AG08395 (cell line): ENCODE results near the gene MEGF8.

Experiments used
- DNase-seq: peaks from one replicate; pipeline ENCODE4 v3.0.0; 2012; ENCODE audit warnings: mixed read lengths, low spot score

Gene MEGF8

GRCh38 chr19:42287017-42287826 lies 38.2 kb upstream of the MEGF8 start:
- no peak for DNase-seq

GRCh38 chr19:42287827-42288107 lies 37.7 kb upstream of the MEGF8 start:
- no peak for DNase-seq

DNA sequence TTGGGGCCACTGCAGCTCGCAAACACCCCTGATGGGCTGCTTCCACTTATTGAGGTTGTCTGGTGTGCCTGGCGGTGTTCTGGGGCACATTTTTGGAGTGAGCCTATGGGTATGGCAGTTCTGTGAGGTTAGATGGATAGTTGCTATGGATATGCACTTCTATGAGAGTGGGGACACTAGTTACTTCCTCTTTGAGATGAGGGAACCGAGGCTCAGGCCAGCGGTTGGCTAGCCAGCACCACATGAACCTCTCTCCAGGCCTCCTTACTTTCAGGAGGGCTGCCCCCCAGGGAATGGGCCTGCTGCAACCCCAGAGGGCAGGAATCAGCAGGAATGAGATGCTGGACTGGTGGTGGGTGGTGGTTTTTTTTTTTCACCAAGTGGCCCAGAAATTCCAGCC lies 37.0 kb upstream of the MEGF8 start:
- DNase-seq: no peak

DNA sequence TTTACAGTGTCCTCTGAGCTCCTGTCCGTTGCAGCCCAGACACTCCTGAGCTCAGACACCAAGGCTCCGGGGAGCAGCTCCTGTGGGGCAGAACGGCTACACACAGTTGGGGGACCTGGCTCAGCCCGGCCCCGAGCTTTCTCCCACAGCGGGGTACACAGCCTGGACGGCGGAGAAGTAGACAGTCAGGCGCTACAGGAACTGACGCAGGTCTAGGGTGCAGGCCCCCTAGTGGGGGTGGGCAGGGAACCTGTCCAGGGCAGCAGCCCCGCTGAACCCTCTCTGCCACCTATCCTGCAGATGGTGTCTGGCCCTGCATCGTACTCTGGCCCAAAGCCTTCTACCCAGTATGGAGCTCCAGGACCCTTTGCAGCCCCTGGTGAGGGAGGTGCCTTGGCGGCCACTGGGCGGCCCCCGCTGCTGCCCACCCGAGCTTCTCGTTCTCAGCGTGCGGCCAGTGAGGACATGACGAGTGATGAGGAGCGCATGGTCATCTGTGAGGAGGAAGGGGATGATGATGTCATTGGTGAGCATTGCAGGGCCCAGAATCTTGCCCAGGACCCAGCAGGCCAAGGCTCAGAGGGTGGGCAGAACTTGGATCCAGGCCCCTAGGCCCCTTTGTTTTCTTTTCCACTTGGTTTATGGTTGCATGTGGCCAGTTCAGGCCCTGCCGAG lies 36.4 kb upstream of the MEGF8 start:
- DNase-seq: no peak

DNA sequence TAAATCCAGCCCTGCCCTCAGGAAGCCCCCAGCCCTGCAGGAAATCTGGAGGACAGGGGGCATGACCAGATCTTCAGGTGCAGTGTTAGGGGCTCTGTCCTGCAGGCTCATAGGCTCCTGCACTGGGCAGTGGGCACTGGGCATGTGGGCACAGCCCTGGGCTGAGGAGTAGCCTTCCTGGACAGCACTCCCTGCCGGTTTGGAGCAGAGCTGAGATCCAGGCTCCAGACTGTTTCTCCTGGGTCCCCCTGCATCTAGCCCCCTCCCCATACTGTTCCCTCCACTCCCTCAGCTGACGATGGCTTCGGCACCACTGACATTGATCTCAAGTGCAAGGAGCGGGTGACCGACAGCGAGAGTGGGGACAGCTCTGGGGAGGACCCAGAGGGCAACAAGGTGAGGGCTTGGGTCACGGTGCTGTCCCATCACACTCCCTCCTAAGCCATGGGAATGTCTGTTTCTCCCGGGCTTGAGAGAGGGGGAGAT lies 35.8 kb upstream of the MEGF8 start:
- no peak for DNase-seq

DNA sequence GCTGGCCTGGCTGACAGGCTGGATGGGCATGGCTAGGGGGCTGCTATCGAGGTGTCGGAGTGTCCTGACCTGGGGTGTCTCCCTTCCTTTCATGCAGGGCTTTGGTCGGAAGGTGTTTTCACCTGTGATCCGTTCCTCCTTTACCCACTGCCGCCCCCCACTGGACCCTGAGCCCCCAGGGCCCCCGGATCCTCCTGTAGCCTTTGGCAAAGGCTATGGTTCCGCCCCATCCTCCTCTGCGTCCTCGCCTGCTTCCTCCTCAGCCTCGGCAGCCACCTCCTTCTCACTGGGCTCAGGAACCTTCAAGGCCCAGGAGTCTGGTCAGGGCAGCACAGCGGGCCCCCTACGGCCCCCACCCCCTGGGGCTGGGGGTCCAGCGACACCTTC lies 35.3 kb upstream of the MEGF8 start:
- DNase-seq: no peak

- DNase-seq: no peak
These were observed 34.7 kb upstream of the MEGF8 start for GRCh38 chr19:42290523-42291434.

- DNase-seq: no peak
These were observed 34.0 kb upstream of the MEGF8 start for GRCh38 chr19:42291435-42291810.

GRCh38 chr19:42292042-42292960 lies 33.1 kb upstream of the MEGF8 start:
- no peak for DNase-seq

DNA sequence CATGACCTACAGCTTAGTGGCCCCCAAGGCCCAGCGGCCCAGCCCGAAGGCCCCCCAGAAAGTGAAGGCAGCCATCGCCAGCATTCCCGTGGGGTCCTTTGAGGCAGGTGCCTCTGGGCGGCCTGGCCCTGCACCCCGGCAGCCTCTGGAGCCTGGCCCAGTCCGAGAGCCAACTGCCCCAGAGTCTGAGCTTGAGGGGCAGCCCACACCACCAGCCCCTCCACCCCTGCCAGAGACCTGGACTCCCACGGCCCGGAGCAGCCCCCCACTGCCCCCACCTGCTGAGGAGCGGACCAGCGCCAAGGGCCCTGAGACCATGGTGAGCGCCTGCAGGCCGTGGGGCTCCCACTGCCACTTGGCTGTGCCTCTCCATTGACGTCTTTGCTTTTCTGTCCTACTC lies 32.5 kb upstream of the MEGF8 start:
- DNase-seq: no peak

DNA sequence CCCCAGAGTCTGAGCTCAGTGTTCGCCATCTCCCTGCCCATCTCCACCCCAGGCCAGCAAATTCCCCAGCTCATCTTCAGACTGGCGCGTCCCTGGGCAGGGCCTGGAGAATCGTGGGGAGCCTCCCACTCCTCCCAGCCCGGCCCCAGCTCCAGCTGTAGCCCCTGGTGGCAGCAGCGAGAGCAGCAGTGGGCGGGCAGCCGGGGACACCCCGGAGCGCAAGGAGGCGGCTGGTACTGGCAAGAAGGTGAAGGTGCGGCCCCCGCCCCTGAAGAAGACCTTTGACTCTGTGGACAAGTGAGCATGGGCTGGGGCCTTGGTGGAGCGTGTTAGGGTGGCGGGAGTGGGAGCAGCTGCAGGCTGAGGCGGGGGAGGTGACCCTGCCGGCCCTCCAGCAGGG lies 31.9 kb upstream of the MEGF8 start:
- no peak for DNase-seq

GRCh38 chr19:42293948-42294347 lies 31.5 kb upstream of the MEGF8 start:
- no peak for DNase-seq

- no peak for DNase-seq
These were observed 30.8 kb upstream of the MEGF8 start for GRCh38 chr19:42294471-42295137.

DNA sequence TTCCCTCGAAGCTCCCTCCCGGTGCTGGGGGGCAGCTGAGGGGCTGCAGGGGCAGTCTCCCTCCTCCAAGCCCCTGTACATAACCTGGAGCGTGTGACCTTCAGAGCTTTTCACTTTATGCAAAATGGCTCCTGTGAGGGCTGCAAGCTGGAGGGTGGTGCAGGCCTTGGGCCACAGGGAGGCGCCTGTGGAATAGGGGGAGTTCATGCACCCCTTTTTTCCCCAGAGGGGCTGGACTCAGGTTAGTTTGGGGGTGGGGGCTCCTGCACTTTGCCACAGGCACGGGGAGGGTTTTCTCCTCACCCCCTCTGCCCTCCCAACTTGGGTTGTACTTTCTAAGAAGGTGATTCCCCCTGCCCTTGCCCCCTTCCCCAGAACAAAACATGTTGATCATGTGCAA lies 30.1 kb upstream of the MEGF8 start:
- no peak for DNase-seq

- DNase-seq: peak; percentile 75
These were observed 29.5 kb upstream of the MEGF8 start for GRCh38 chr19:42295831-42296525.

DNA sequence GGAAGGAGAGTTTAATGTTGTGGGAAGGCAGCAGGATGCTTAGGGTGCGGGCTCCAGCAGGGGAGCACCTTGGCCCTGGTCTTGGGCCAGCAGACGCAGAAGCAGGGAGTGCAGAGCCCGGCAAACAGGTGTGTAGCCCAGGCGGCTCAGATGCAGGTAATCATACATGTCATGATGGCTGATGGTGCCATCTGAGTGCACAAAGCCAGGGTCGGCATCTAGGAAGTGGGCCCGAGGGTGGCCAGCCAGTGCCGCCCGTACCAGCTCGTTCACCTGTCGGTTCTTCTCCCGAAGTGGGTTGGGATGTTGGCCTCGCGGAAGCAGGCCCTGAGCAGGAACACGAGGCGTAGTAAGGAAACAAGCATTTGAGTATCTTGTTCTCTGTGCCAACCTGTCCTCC lies 28.4 kb upstream of the MEGF8 start:
- DNase-seq: no peak

DNA sequence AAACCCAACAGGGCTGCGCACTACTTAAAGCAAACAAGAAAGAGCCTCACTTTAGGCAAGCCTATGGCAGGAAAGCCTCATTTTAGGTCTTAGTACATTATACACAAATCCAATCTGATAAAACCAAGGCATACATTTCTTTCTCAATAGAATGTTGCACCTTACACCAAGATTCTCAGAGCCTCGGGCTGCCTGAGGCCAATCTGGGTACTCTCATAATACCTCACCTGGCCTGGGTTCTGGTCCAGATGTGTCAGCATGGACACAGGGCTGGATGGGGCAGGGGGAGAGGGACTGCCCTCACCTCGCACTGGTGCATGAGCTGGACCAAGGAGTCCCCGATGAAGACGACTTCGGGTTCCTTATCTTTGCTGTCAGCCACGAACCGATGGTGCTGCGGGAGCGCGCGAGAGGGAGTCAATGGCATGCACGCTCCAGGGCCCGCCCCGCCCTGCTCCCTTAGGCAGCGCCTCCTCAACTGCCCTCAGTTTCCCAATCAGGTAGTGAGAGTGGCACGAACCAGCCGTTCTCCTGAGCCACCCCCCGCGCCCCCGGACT lies 23.7 kb upstream of the MEGF8 start, which contains the start of gene PRR19:
Gene PRR19, plus strand, starts transcription at position 487 of the 558 bp plus-strand sequence. CDS start 7,453 bp downstream, outside the sequence.
- no peak for DNase-seq

- no peak for DNase-seq
These were observed 22.4 kb upstream of the MEGF8 start for GRCh38 chr19:42303101-42303464.

DNA sequence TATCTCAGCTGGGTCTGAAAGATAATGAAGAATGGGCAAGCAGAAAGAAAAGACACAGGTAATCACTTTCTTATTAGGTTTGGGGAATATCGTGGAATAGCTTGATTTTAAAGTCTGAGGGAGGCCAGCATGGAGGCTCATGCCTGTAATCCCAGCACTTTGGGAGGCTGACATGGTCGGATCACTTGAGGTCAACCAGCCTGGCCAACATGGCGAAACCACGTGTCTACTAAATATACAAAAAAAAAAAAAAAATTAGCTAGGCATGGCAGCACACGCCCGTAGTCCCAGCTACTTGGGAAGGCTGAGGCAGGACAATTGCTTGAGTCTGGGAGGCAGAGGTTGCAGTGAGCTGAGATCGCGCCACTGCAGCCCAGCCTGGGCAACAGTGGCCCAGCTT lies 21.6 kb upstream of the MEGF8 start:
- no peak for DNase-seq

GRCh38 chr19:42306646-42307045 lies 18.8 kb upstream of the MEGF8 start:
- no peak for DNase-seq
